ENCODE data around the gene FMN2.

The FMN2 gene

GRCh38 chr1:240096974-240097373 lies 5.3 kb downstream of the FMN2 start:
- H3K4me3 ChIP-seq (ENCODE audit: low read depth, low read length) = no peak overlapping the region

- no peak overlapping the region for H3K4me3 ChIP-seq (ENCODE audit: low read depth, low read length)
Measured at GRCh38 chr1:240098534-240098933, 6.9 kb downstream of the FMN2 start.

GRCh38 chr1:240099329-240099728 lies 7.6 kb downstream of the FMN2 start:
- H3K4me3 ChIP-seq (ENCODE audit: low read depth, low read length) = no peak overlapping the region

- no peak overlapping the region for H3K4me3 ChIP-seq (ENCODE audit: low read depth, low read length)
Measured at GRCh38 chr1:240099748-240100147, 8.1 kb downstream of the FMN2 start.

GRCh38 chr1:240100371-240100934 lies 8.8 kb downstream of the FMN2 start:
- H3K4me3 ChIP-seq (ENCODE audit: low read depth, low read length) = no peak overlapping the region

- H3K4me3 ChIP-seq (ENCODE audit: low read depth, low read length) = no peak overlapping the region
Measured at GRCh38 chr1:240101306-240101705, 9.6 kb downstream of the FMN2 start.

- H3K4me3 ChIP-seq (ENCODE audit: low read depth, low read length) = no peak overlapping the region
Measured at GRCh38 chr1:240101737-240102136, 10.1 kb downstream of the FMN2 start.

- no peak overlapping the region for H3K4me3 ChIP-seq (ENCODE audit: low read depth, low read length)
Measured at GRCh38 chr1:240104672-240105071, 13.0 kb downstream of the FMN2 start.

- no peak overlapping the region for H3K4me3 ChIP-seq (ENCODE audit: low read depth, low read length)
Measured at GRCh38 chr1:240107058-240107684, 15.5 kb downstream of the FMN2 start.

- no peak overlapping the region for H3K4me3 ChIP-seq (ENCODE audit: low read depth, low read length)
Measured at GRCh38 chr1:240109130-240109529, 17.4 kb downstream of the FMN2 start.

GRCh38 chr1:240109920-240110636 lies 18.4 kb downstream of the FMN2 start:
- no peak overlapping the region for H3K4me3 ChIP-seq (ENCODE audit: low read depth, low read length)

- H3K4me3 ChIP-seq (ENCODE audit: low read depth, low read length) = no peak overlapping the region
Measured at GRCh38 chr1:240111558-240111957, 19.9 kb downstream of the FMN2 start.

- H3K4me3 ChIP-seq (ENCODE audit: low read depth, low read length) = no peak overlapping the region
Measured at GRCh38 chr1:240114222-240114621, 22.5 kb downstream of the FMN2 start.

GRCh38 chr1:240115831-240116230 lies 24.1 kb downstream of the FMN2 start:
- H3K4me3 ChIP-seq (ENCODE audit: low read depth, low read length) = no peak overlapping the region

- no peak overlapping the region for H3K4me3 ChIP-seq (ENCODE audit: low read depth, low read length)
Measured at GRCh38 chr1:240116831-240117769, 25.4 kb downstream of the FMN2 start.

- no peak overlapping the region for H3K4me3 ChIP-seq (ENCODE audit: low read depth, low read length)
Measured at GRCh38 chr1:240117930-240118329, 26.2 kb downstream of the FMN2 start.

GRCh38 chr1:240122639-240123613 lies 31.2 kb downstream of the FMN2 start:
- H3K4me3 ChIP-seq (ENCODE audit: low read depth, low read length) = no peak overlapping the region

- no peak overlapping the region for H3K4me3 ChIP-seq (ENCODE audit: low read depth, low read length)
Measured at GRCh38 chr1:240126821-240127220, 35.1 kb downstream of the FMN2 start.

- no peak overlapping the region for H3K4me3 ChIP-seq (ENCODE audit: low read depth, low read length)
Measured at GRCh38 chr1:240128366-240128765, 36.7 kb downstream of the FMN2 start.

- H3K4me3 ChIP-seq (ENCODE audit: low read depth, low read length) = no peak overlapping the region
Measured at GRCh38 chr1:240134113-240134512, 42.4 kb downstream of the FMN2 start.
